RWPE1 (cell line): ENCODE data around the gene SRL.

Experiments used
- CTCF ChIA-PET: fragments of 350-600 bp; sonication (Branson Sonifier 250); formaldehyde crosslinking; extraction: SDS; loops from one replicate; lab custom pipeline; 2021; lab: Yijun Ruan, JAX
- POLR2A ChIA-PET: fragments of 400-600 bp; formaldehyde crosslinking; extraction: SDS; loops from one replicate; lab custom pipeline; 2020; ENCODE audit warnings: antibody characterized with exemption; ENCODE audit not compliant: low non-redundant PET; lab: Yijun Ruan, JAX
- DNase-seq: peaks from one replicate; pipeline ENCODE4 v3.0.0; 2012; ENCODE audit warnings: low spot score
- H3K27ac ChIP-seq: fragments of 450-650 bp; 2 replicates; pipeline ENCODE4 v1.5.1; 2017
- CTCF ChIP-seq: fragments of 450-650 bp; conservative IDR thresholded peaks from 2 replicates; pipeline ENCODE4 v1.5.1; 2017; ENCODE audit warnings: low read depth, mild to moderate bottlenecking

Gene SRL

GRCh38 chr16:4141604-4142003 is 100.3 kb downstream of the SRL start:
- DNase-seq = no peak
- ChIA-PET CTCF (no interaction called here), POLR2A (no interaction called here)

GRCh38 chr16:4140652-4141051 is 101.2 kb downstream of the SRL start:
- peak; percentile 82 for DNase-seq
- CTCF ChIA-PET = interaction anchor here (0.6 kb wide), 1 partner anchor 36 kb away, joined by 3 read pairs; no protein-coding TSS in a partner anchor

More at GRCh38 chr16:4141604-4142003, 100.3 kb downstream of the SRL start:
- TF ChIP-seq CTCF = no peak
- peak overlapping the region; percentile 88 for H3K27ac ChIP-seq

GRCh38 chr16:4139968-4140367 is 101.9 kb downstream of the SRL start:
- CTCF ChIA-PET = interaction anchor here (0.6 kb wide), 1 partner anchor 37 kb away, joined by 3 read pairs; no protein-coding TSS in a partner anchor
- POLR2A ChIA-PET = no interaction called here
- H3K27ac ChIP-seq = peak overlapping the region; percentile 88
- no peak for TF ChIP-seq CTCF
- DNase-seq = no peak

More at GRCh38 chr16:4140652-4141051, 101.2 kb downstream of the SRL start:
- TF ChIP-seq CTCF = no peak
- peak overlapping the region; percentile 88 for H3K27ac ChIP-seq
- POLR2A ChIA-PET = interaction anchor here (0.6 kb wide), 1 partner anchor 61 kb away, joined by 4 read pairs; no protein-coding TSS in a partner anchor
